WTC11 (cell line): ENCODE data around the gene PCBP3. TPM values are rescaled to one million over a fixed set of nuclear protein-coding genes. Genes with fewer than 3 reads are reported as not detected.

Experiments used
- ATAC-seq: fragments of 200-7000 bp; cut with Tn5 transposase; 2 replicates; pipeline ENCODE4 v1.10.0; 2021; ENCODE audit warnings: mild to moderate bottlenecking, moderate library complexity
- CTCF ChIA-PET: fragments of 300-600 bp; sonication (Branson Sonifier 250); formaldehyde crosslinking; loops from one replicate; lab custom pipeline; 2021; ENCODE audit warnings: antibody characterized with exemption; lab: Charles Lee
- POLR2A ChIA-PET: fragments of 350-600 bp; sonication (Branson Sonifier 250); formaldehyde crosslinking; loops from one replicate; lab custom pipeline; 2021; ENCODE audit warnings: antibody characterized with exemption; lab: Charles Lee
- DNase-seq: peaks from one replicate; pipeline ENCODE4 v3.0.0; 2021; ENCODE audit warnings: low spot score
- H3K27ac Mint-ChIP-seq: 2 replicates; pipeline ENCODE4 v1.8.0; 2021; ENCODE audit warnings: mixed read lengths
- H3K27me3 Mint-ChIP-seq: 2 replicates; pipeline ENCODE4 v1.8.0; 2021; ENCODE audit warnings: low read depth, mild to moderate bottlenecking, moderate library complexity, mixed read lengths
- H3K36me3 Mint-ChIP-seq: 2 replicates; pipeline ENCODE4 v1.8.0; 2021; ENCODE audit warnings: mixed read lengths
- H3K4me1 Mint-ChIP-seq: 2 replicates; pipeline ENCODE4 v1.8.0; 2022; ENCODE audit warnings: mixed read lengths
- H3K4me3 Mint-ChIP-seq: 2 replicates; pipeline ENCODE4 v1.8.0; 2021; ENCODE audit warnings: mild to moderate bottlenecking, moderate library complexity, mixed read lengths
- H3K9me3 Mint-ChIP-seq: 2 replicates; pipeline ENCODE4 v1.8.0; 2021; ENCODE audit warnings: mixed read lengths
- AFF4 ChIP-seq: sonication (generic); formaldehyde crosslinking; IDR thresholded peaks from 2 replicates; pipeline ENCODE4 v1.8.1; 2023; ENCODE audit warnings: mild to moderate bottlenecking, missing genetic modification reagents, borderline replicate concordance
- ESRRA ChIP-seq: sonication (generic); formaldehyde crosslinking; IDR thresholded peaks from 2 replicates; pipeline ENCODE4 v1.8.1; 2022; ENCODE audit warnings: mild to moderate bottlenecking, missing genetic modification reagents, borderline replicate concordance
- MYBL2 ChIP-seq: sonication (generic); formaldehyde crosslinking; IDR thresholded peaks from 2 replicates; pipeline ENCODE4 v1.8.1; 2023; ENCODE audit warnings: mild to moderate bottlenecking, moderate library complexity, missing genetic modification reagents
- NFATC4 ChIP-seq: fragments of 250-450 bp; sonication (Bioruptor Pico); IDR thresholded peaks from 2 replicates; pipeline ENCODE4 v1.9.0; 2021; ENCODE audit warnings: mild to moderate bottlenecking
- NR1H2 ChIP-seq: sonication (generic); formaldehyde crosslinking; IDR thresholded peaks from 2 replicates; pipeline ENCODE4 v1.9.0; 2021; ENCODE audit warnings: mild to moderate bottlenecking, moderate library complexity, missing genetic modification reagents
- RELA ChIP-seq: sonication (generic); formaldehyde crosslinking; IDR thresholded peaks from 2 replicates; pipeline ENCODE4 v1.8.1; 2022; ENCODE audit warnings: missing genetic modification reagents, mild to moderate bottlenecking, borderline replicate concordance
- SMAD3 ChIP-seq: sonication (generic); formaldehyde crosslinking; IDR thresholded peaks from 2 replicates; pipeline ENCODE4 v1.8.0; 2022; ENCODE audit warnings: missing genetic modification reagents, mild to moderate bottlenecking, borderline replicate concordance
- ZNF219 ChIP-seq: sonication (generic); formaldehyde crosslinking; IDR thresholded peaks from 2 replicates; pipeline ENCODE4 v1.8.0; 2023; ENCODE audit warnings: missing genetic modification reagents, mild to moderate bottlenecking, borderline replicate concordance
- ZNF396 ChIP-seq: fragments of 250-450 bp; sonication (Bioruptor Pico); IDR thresholded peaks from 2 replicates; pipeline ENCODE4 v1.8.0; 2021; ENCODE audit warnings: mild to moderate bottlenecking, moderate library complexity, borderline replicate concordance
- total RNA-seq: library from RNA; stranded (reverse); gene quantifications from 3 replicates; pipeline ENCODE4 v1.2.3, GENCODE V29; 2021
- TF ChIP-seq, protein P1 (sequence below): sonication (generic); formaldehyde crosslinking; IDR thresholded peaks from 2 replicates; pipeline ENCODE4 v1.8.1; 2022; ENCODE audit warnings: mild to moderate bottlenecking, missing genetic modification reagents, moderate library complexity, borderline replicate concordance
- TF ChIP-seq, protein P2 (sequence below): sonication (generic); formaldehyde crosslinking; IDR thresholded peaks from 2 replicates; pipeline ENCODE4 v1.8.1; 2022; ENCODE audit warnings: missing genetic modification reagents, borderline replicate concordance
- TF ChIP-seq, protein P3 (sequence below): fragments of 250-450 bp; sonication (Bioruptor Pico); IDR thresholded peaks from 2 replicates; pipeline ENCODE4 v1.9.0; 2021; ENCODE audit warnings: mild to moderate bottlenecking, borderline replicate concordance
- TF ChIP-seq, protein P4 (sequence below): sonication (generic); formaldehyde crosslinking; IDR thresholded peaks from 2 replicates; pipeline ENCODE4 v1.8.1; 2023; ENCODE audit warnings: mild to moderate bottlenecking, missing genetic modification reagents

Gene PCBP3
- total RNA-seq, 1 experiment from 2014 or later = 8.5 TPM

DNA sequence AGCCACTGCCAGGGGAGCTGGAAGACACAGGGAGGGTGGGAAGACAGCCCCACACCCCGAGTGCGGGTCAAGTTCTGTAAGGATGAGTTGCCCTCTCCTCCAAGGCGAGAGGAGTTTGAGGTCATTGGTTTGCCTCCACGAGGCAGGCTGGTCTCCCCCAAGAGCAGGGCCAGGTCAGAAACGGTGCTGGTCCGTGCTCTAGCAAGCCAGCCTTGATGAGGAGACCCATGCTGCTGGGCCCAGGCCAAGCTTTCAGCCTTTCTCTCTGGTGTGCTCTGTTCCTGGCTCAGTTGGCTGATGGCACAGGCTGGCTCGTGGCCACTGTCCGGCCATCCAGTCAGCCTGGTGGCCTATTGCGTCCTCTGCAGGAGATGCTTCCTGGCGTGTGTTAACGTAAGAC lies 12.0 kb upstream of the PCBP3 start:
- Mint-ChIP-seq H3K9me3 (no peaks in the 10 kb centered on the region), H3K36me3 (peaks cover 2% of the 10 kb centered on the region; the same call in 1 of the 2 replicates), H3K27me3 (peaks cover 3% of the 10 kb centered on the region; the same call in 1 of the 2 replicates), H3K4me3 (no peak overlapping the region), H3K4me1 (no peaks in the 10 kb centered on the region), H3K27ac (no peak overlapping the region)
- ChIA-PET POLR2A (no interaction called here), CTCF (no interaction called here)
- TF ChIP-seq, protein P1, sequence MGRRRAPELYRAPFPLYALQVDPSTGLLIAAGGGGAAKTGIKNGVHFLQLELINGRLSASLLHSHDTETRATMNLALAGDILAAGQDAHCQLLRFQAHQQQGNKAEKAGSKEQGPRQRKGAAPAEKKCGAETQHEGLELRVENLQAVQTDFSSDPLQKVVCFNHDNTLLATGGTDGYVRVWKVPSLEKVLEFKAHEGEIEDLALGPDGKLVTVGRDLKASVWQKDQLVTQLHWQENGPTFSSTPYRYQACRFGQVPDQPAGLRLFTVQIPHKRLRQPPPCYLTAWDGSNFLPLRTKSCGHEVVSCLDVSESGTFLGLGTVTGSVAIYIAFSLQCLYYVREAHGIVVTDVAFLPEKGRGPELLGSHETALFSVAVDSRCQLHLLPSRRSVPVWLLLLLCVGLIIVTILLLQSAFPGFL (CRISPR knock-in tag) = no peak
- TF ChIP-seq NFATC4 (CRISPR knock-in tag) = no peak
- no peak for TF ChIP-seq ZNF396 (CRISPR knock-in tag)
- TF ChIP-seq, protein P2, sequence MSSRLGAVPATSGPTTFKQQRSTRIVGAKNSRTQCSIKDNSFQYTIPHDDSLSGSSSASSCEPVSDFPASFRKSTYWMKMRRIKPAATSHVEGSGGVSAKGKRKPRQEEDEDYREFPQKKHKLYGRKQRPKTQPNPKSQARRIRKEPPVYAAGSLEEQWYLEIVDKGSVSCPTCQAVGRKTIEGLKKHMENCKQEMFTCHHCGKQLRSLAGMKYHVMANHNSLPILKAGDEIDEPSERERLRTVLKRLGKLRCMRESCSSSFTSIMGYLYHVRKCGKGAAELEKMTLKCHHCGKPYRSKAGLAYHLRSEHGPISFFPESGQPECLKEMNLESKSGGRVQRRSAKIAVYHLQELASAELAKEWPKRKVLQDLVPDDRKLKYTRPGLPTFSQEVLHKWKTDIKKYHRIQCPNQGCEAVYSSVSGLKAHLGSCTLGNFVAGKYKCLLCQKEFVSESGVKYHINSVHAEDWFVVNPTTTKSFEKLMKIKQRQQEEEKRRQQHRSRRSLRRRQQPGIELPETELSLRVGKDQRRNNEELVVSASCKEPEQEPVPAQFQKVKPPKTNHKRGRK (CRISPR knock-in tag) = no peak
- no peak for TF ChIP-seq ESRRA (CRISPR knock-in tag)
- TF ChIP-seq, protein P3, sequence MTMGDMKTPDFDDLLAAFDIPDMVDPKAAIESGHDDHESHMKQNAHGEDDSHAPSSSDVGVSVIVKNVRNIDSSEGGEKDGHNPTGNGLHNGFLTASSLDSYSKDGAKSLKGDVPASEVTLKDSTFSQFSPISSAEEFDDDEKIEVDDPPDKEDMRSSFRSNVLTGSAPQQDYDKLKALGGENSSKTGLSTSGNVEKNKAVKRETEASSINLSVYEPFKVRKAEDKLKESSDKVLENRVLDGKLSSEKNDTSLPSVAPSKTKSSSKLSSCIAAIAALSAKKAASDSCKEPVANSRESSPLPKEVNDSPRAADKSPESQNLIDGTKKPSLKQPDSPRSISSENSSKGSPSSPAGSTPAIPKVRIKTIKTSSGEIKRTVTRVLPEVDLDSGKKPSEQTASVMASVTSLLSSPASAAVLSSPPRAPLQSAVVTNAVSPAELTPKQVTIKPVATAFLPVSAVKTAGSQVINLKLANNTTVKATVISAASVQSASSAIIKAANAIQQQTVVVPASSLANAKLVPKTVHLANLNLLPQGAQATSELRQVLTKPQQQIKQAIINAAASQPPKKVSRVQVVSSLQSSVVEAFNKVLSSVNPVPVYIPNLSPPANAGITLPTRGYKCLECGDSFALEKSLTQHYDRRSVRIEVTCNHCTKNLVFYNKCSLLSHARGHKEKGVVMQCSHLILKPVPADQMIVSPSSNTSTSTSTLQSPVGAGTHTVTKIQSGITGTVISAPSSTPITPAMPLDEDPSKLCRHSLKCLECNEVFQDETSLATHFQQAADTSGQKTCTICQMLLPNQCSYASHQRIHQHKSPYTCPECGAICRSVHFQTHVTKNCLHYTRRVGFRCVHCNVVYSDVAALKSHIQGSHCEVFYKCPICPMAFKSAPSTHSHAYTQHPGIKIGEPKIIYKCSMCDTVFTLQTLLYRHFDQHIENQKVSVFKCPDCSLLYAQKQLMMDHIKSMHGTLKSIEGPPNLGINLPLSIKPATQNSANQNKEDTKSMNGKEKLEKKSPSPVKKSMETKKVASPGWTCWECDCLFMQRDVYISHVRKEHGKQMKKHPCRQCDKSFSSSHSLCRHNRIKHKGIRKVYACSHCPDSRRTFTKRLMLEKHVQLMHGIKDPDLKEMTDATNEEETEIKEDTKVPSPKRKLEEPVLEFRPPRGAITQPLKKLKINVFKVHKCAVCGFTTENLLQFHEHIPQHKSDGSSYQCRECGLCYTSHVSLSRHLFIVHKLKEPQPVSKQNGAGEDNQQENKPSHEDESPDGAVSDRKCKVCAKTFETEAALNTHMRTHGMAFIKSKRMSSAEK (CRISPR knock-in tag) = no peak
- no peak for TF ChIP-seq SMAD3
- no peak for TF ChIP-seq RELA (CRISPR knock-in tag)
- no peak for TF ChIP-seq ZNF219 (CRISPR knock-in tag)
- TF ChIP-seq MYBL2 (CRISPR knock-in tag) = no peak
- TF ChIP-seq, protein P4, sequence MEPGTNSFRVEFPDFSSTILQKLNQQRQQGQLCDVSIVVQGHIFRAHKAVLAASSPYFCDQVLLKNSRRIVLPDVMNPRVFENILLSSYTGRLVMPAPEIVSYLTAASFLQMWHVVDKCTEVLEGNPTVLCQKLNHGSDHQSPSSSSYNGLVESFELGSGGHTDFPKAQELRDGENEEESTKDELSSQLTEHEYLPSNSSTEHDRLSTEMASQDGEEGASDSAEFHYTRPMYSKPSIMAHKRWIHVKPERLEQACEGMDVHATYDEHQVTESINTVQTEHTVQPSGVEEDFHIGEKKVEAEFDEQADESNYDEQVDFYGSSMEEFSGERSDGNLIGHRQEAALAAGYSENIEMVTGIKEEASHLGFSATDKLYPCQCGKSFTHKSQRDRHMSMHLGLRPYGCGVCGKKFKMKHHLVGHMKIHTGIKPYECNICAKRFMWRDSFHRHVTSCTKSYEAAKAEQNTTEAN (CRISPR knock-in tag) = no peak
- TF ChIP-seq AFF4 (CRISPR knock-in tag) = no peak
- no peak for TF ChIP-seq NR1H2 (CRISPR knock-in tag)
- DNase-seq (no peak), ATAC-seq (no peak)
